Stimulated activated effector memory CD8-positive, alpha-beta T cell treated with anti-CD3 and anti-CD28 coated beads, Interleukin-12 subunit alpha, Interleukin-12 subunit beta, amount 100 ng/mL, for 72 hours (primary cell): ENCODE results near the gene CFAP97D1.

Experiments
- ATAC-seq: fragments of 150-1000 bp; cut with Tn5 transposase; 2 replicates; pipeline ENCODE4 v1.10.0; 2021
- DNase-seq, 2 donors: peaks; one replicate each; pipeline ENCODE4 v3.0.0; 2021 to 2022; ENCODE audit warnings: low spot score in 2 of 2
- H3K27ac Mint-ChIP-seq: one replicate; pipeline ENCODE4 v1.8.0; 2022; ENCODE audit warnings: mild to moderate bottlenecking, mixed read lengths
- H3K36me3 Mint-ChIP-seq: one replicate; pipeline ENCODE4 v1.8.0; 2022; ENCODE audit warnings: mild to moderate bottlenecking, mixed read lengths
- H3K4me1 Mint-ChIP-seq: one replicate; pipeline ENCODE4 v1.8.0; 2022; ENCODE audit warnings: mixed read lengths
- H3K4me3 Mint-ChIP-seq: one replicate; pipeline ENCODE4 v1.8.0; 2022; ENCODE audit warnings: mild to moderate bottlenecking, mixed read lengths
- H3K9me3 Mint-ChIP-seq: one replicate; pipeline ENCODE4 v1.8.0; 2022; ENCODE audit warnings: mixed read lengths

The CFAP97D1 gene

DNA sequence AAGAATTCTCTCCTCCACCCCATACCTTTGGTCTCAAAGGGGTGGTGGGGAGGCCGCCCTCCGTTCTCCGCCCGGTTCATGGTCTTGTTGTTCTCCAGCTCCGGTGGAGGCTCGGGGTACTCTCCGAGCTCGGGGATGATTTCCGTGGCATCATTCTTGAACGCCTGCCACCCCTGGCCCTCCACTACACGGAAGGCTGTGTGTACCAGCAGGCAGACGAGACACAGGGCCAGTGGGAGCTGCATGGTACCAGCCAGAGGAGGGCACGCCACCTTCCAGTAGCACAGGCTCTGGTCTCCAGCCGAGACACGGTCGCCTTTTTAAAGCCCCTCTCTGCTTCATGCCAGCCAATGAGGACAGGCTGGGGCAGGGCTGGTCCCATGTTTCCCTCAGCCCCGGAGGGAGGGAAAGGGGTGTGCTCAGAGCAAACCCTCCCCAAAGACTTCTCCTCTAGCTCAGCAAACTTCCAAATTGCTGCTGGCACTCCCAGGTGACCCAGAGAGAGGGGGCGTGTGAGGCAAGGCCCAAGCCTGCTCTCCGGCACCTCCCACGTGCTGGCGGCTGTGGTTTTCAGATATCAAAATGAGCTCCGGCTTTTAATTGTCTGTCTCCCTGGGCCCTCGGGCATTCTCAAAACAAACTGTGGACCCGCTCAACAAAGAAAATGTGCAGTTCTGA is 21.6 kb upstream of the CFAP97D1 start, which contains the start of gene SOST:
Gene SOST (minus strand): TSS at position 295 of the 678 bp plus-strand sequence. CDS start 50 bp downstream, at position 245.
- ATAC-seq = no peak
- H3K4me1 Mint-ChIP-seq = peaks cover 11% of the 10 kb centered on the region
- no peak within 1 kb of the TSS for H3K4me3 Mint-ChIP-seq
- DNase-seq = no peak
- no peak within 1 kb of the TSS for H3K27ac Mint-ChIP-seq
- H3K36me3 Mint-ChIP-seq = no peaks in the 10 kb centered on the region
- H3K9me3 Mint-ChIP-seq = no peaks in the 10 kb centered on the region

- no peak overlapping the region for H3K27ac Mint-ChIP-seq
- no peaks in the 10 kb centered on the region for H3K9me3 Mint-ChIP-seq
- ATAC-seq (no peak), DNase-seq (no peak)
- no peaks in the 10 kb centered on the region for H3K4me1 Mint-ChIP-seq
- no peak overlapping the region for H3K4me3 Mint-ChIP-seq
- no peaks in the 10 kb centered on the region for H3K36me3 Mint-ChIP-seq
These were observed 20.4 kb upstream of the CFAP97D1 start for GRCh38 chr17:43759836-43760235.

- no peak overlapping the region for H3K27ac Mint-ChIP-seq
- no peaks in the 10 kb centered on the region for H3K36me3 Mint-ChIP-seq
- peak; percentile 88 to 92 for DNase-seq
- no peaks in the 10 kb centered on the region for H3K4me1 Mint-ChIP-seq
- H3K4me3 Mint-ChIP-seq = no peak overlapping the region
- ATAC-seq = peak; percentile 91
- H3K9me3 Mint-ChIP-seq = no peaks in the 10 kb centered on the region
These were observed 19.9 kb upstream of the CFAP97D1 start for GRCh38 chr17:43760254-43760852.

GRCh38 chr17:43766413-43767052 is 13.7 kb upstream of the CFAP97D1 start:
- Mint-ChIP-seq H3K9me3 (no peaks in the 10 kb centered on the region), H3K4me3 (no peak overlapping the region)
- no peak for ATAC-seq

GRCh38 chr17:43767053-43767712 is 13.1 kb upstream of the CFAP97D1 start:
- no peaks in the 10 kb centered on the region for H3K4me1 Mint-ChIP-seq
- DNase-seq = no peak
- H3K27ac Mint-ChIP-seq = no peak overlapping the region
- no peak overlapping the region for H3K4me3 Mint-ChIP-seq
- peaks cover 20% of the 10 kb centered on the region for H3K36me3 Mint-ChIP-seq
- H3K9me3 Mint-ChIP-seq = no peaks in the 10 kb centered on the region
- no peak for ATAC-seq

More at GRCh38 chr17:43766413-43767052, 13.7 kb upstream of the CFAP97D1 start:
- peak in 1 of 2 donors; percentile 25 for DNase-seq
- no peak overlapping the region for H3K27ac Mint-ChIP-seq
- H3K36me3 Mint-ChIP-seq = peaks cover 13% of the 10 kb centered on the region
- no peaks in the 10 kb centered on the region for H3K4me1 Mint-ChIP-seq

DNA sequence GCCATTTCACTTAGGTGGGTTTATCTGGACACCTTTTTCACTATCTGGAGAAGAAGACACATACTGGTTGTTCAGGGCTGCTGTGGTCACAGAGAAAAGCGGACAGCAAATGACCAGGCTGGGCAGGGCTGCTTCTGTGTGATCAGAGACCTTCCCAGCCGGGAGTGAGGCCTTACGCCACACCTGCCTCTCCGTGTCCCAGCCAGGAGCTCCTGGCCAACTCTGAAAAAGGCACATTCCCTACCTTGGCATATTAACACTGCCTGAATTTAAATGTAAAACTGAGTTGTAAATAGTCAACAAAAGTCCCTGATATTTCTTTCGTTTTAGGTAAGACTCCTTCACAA is 12.5 kb upstream of the CFAP97D1 start:
- peaks cover 24% of the 10 kb centered on the region for H3K36me3 Mint-ChIP-seq
- H3K27ac Mint-ChIP-seq = no peak overlapping the region
- no peak for DNase-seq
- ATAC-seq = no peak
- H3K4me3 Mint-ChIP-seq = no peak overlapping the region
- H3K9me3 Mint-ChIP-seq = no peaks in the 10 kb centered on the region
- H3K4me1 Mint-ChIP-seq = no peaks in the 10 kb centered on the region

GRCh38 chr17:43768382-43768781 is 11.9 kb upstream of the CFAP97D1 start:
- no peak for DNase-seq
- peaks cover 29% of the 10 kb centered on the region for H3K36me3 Mint-ChIP-seq
- no peak overlapping the region for H3K27ac Mint-ChIP-seq
- H3K4me1 Mint-ChIP-seq = no peaks in the 10 kb centered on the region
- no peak overlapping the region for H3K4me3 Mint-ChIP-seq
- H3K9me3 Mint-ChIP-seq = no peaks in the 10 kb centered on the region
- ATAC-seq = no peak

DNA sequence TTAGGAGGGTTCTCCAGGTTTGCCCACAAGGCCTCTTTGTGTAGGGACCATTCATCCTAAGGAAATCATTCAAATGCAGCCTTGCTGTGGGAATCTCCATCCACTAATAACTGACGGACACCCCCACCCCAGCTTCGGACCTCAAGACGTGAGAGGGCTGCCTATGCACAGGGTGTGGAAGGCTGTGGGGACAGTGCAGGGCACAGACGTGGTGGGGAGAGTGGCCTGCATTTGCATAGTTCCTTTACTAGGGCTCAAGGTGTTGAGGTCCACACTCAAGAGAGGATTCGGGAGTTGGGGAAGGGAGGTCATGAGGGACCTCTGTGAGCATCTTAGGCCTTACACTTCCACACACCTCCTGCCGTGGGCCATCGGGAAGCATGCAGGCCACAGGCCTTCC is 11.3 kb upstream of the CFAP97D1 start:
- ATAC-seq (no peak), DNase-seq (no peak)
- peaks cover 35% of the 10 kb centered on the region for H3K36me3 Mint-ChIP-seq
- H3K4me1 Mint-ChIP-seq = no peaks in the 10 kb centered on the region
- H3K9me3 Mint-ChIP-seq = no peaks in the 10 kb centered on the region
- no peak overlapping the region for H3K4me3 Mint-ChIP-seq
- no peak overlapping the region for H3K27ac Mint-ChIP-seq

DNA sequence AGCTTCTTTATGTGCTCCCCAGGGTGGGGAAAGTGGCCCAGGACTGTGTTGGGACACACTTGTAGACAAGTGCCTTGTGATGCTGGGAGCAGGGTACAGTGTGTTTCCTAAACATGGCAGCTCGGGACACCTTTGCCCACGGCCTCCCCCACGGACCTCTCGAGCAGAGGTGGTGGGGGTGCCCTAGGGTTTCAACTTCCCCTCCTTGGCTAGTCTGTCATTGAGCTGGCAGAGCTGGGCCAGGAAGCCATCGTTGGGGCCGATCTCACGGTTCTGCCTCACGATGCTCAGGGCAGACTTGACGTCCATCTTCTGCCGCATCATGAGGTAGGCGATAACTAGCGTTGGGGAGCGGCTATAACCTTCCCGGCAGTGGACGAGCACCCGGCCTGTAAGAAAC is 10.8 kb upstream of the CFAP97D1 start:
- Mint-ChIP-seq H3K4me1 (no peaks in the 10 kb centered on the region), H3K4me3 (no peak overlapping the region), H3K27ac (no peak overlapping the region), H3K9me3 (no peaks in the 10 kb centered on the region), H3K36me3 (peaks cover 38% of the 10 kb centered on the region)
- DNase-seq (no peak), ATAC-seq (no peak)

DNA sequence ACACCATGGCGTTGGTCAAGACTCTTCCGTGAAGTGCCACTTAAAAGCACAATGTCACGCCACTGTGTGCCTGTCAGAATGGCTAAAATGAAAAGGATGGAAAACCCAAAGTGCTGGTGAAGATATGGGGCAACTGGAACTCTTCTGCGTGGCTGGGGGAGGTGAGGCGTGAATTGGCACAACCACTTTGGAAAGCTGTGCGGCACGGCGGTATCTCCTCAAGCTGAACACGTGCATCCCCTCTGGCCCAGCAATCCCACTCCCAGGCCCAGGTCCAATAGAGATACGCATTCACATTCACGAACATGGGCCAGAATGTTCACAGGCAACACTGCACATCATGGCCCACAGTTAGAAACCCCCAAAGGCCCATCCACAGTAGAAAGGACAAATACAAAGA is 10.4 kb upstream of the CFAP97D1 start:
- H3K27ac Mint-ChIP-seq = no peak overlapping the region
- H3K4me3 Mint-ChIP-seq = no peak overlapping the region
- H3K4me1 Mint-ChIP-seq = no peaks in the 10 kb centered on the region
- peaks cover 41% of the 10 kb centered on the region for H3K36me3 Mint-ChIP-seq
- H3K9me3 Mint-ChIP-seq = no peaks in the 10 kb centered on the region
- DNase-seq (no peak), ATAC-seq (no peak)

GRCh38 chr17:43770957-43771356 is 9.3 kb upstream of the CFAP97D1 start:
- no peaks in the 10 kb centered on the region for H3K4me1 Mint-ChIP-seq

DNA sequence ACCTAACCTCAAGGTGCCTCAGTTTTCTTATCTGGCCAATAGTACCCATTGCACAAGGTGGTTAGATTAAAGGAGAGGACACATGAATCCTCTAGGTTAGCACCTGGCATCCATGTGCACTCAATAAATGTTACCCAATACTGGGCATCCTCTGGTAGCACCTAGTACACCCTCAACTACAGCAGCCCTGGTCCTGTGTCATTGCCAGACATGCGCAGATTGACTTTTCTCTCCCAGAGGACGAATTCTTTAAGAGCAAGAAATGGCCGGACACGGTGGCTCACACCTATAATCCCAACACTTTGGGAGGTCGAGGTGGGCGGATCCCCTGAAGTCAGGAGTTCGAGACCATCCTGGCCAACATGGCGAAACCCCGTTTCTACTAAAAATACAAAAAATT is 8.8 kb upstream of the CFAP97D1 start:
- H3K9me3 Mint-ChIP-seq = no peaks in the 10 kb centered on the region
- peaks cover 42% of the 10 kb centered on the region for H3K36me3 Mint-ChIP-seq
- ATAC-seq = no peak
- DNase-seq = no peak
- no peak overlapping the region for H3K4me3 Mint-ChIP-seq
- H3K4me1 Mint-ChIP-seq = no peaks in the 10 kb centered on the region
- no peak overlapping the region for H3K27ac Mint-ChIP-seq

More at GRCh38 chr17:43770957-43771356, 9.3 kb upstream of the CFAP97D1 start:
- no peak for ATAC-seq
- no peak overlapping the region for H3K27ac Mint-ChIP-seq
- peaks cover 46% of the 10 kb centered on the region for H3K36me3 Mint-ChIP-seq
- no peaks in the 10 kb centered on the region for H3K9me3 Mint-ChIP-seq
- DNase-seq = no peak
- no peak overlapping the region for H3K4me3 Mint-ChIP-seq

DNA sequence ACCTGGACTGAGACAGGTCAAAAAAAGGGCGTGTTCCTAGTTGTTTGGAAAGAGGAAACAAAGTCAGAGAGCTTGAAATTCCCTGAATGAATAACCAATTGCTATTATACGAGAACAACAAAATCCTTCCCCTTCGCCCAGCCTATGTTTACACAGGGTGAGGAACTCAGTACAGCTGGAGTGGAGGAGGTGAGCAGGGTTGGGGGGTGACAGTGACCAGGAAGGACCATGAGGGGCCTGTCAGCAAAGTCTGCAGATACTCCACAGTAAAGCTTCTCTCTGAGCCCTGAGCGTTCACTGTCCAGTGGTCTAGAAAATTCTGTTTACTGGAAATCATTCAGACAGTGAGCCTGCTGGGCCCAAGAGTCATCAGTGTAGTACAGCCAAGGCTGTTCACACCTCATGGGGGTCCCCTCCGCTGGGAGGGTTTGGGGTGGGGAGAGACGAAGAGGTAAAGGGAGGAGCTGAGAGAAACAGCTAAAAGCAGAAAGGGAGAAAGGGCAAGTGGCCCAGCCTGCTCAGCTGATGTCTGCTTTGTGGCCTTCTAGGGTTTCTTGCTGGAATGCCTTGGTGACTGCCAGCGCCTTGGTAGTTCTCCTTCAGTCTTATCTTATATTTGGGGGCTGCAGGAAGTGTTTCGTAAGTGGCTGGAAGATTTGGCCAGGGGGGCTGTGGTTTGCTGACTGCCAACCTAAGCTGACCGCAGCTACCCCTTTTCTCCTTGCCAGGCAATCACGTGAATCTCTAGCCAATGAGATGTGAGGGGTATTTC is 7.2 kb upstream of the CFAP97D1 start:
- H3K4me1 Mint-ChIP-seq = no peaks in the 10 kb centered on the region
- DNase-seq (no peak), ATAC-seq (no peak)
- H3K9me3 Mint-ChIP-seq = no peaks in the 10 kb centered on the region
- no peak overlapping the region for H3K4me3 Mint-ChIP-seq
- peaks cover 42% of the 10 kb centered on the region for H3K36me3 Mint-ChIP-seq
- H3K27ac Mint-ChIP-seq = peak overlapping the region; percentile 82

DNA sequence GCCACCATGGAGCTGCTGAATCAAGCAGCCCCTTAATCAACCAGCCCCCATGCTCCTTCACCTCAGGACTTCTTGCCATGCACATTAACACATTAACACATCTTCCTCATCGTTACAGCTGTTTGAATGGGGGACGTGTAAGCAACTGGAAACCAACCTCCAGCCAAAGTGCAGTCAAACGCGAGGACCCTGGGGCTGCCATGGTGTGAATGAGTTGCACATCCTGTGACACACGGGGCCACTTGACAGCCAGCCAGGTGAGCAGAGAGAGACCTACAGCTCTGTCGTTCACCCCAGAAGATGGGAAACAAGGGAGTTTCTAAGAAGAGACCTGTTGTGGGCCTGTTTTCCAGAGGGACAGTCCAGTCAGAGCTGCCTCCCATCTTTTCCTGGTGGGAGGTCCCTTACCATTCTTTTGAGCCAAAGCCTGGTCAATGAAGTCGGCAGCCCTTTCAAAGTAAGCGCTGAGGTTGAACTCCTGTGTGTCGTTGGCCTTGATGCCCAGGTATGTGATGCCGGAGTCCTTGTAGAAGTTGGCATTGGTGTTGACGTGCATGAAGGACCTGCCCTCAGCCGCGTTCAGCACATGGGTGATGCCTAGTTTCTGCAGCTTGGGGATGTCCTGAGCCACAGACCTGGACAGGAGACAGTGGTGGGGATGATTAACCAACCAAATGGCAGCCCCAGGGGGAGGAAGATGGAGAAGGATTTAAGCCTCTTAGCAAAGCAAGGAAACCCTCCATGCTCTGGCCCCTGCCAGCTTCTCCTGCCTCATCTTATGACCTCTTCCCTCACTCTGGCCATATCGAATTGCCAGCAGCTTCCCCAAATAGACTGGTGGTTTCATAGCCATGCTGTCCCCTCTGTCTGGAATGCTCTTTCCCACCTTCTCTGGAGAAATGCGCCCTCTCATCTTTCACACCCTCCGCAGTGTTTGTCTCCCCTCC is 5.7 kb upstream of the CFAP97D1 start:
- no peak overlapping the region for H3K4me3 Mint-ChIP-seq
- DNase-seq (no peak), ATAC-seq (no peak)
- no peak overlapping the region for H3K27ac Mint-ChIP-seq
- H3K9me3 Mint-ChIP-seq = no peaks in the 10 kb centered on the region
- peaks cover 42% of the 10 kb centered on the region for H3K36me3 Mint-ChIP-seq
- no peaks in the 10 kb centered on the region for H3K4me1 Mint-ChIP-seq
